ENCODE data around the gene NKAIN1. TPM values are rescaled to one million over a fixed set of nuclear protein-coding genes. Genes with fewer than 3 reads are reported as not detected.

NKAIN1 gene
- total and polyA plus RNA-seq, 2 donors (not counting 1 experiment from before 2014, with no cell fraction given): not detected

- ChIA-PET CTCF (no interaction called here), POLR2A (no interaction called here)
Measured at GRCh38 chr1:31244326-31244725, 4.6 kb upstream of the NKAIN1 start.

More at GRCh38 chr1:31244326-31244725, 4.6 kb upstream of the NKAIN1 start:
- H3K27me3 Mint-ChIP-seq: peaks cover 18% of the 10 kb centered on the region
- Histone ChIP-seq H3K36me3 (replicated peaks in 1 of 2; ENCODE audit: control extremely low read depth in 1 of 2, control insufficient read depth in 1 of 2, extremely low read depth in 1 of 2, insufficient read depth in 2 of 2, low read length in 1 of 2) (no peaks in the 10 kb centered on the region), H4K20me1 (ENCODE audit: control insufficient read depth, insufficient read depth, low read length, poor library complexity, severe bottlenecking) (no peaks in the 10 kb centered on the region), H3K27me3 (replicated peaks in 1 of 4; ENCODE audit: control extremely low read depth in 1 of 4, control insufficient read depth in 3 of 4, insufficient read depth in 4 of 4, low read length in 3 of 4) (peaks cover 0 to 11% (median 6%) of the 10 kb centered on the region in 4 experiments), H3K4me3 (ENCODE audit: control extremely low read depth in 1 of 5, extremely low read depth in 1 of 5, insufficient read depth in 1 of 5, low read depth in 2 of 5, low read length in 4 of 5) (no peak overlapping the region), H3K9ac (ENCODE audit: low read length) (no peak overlapping the region), H3K4me2 (replicated peaks; ENCODE audit: low read depth, low read length, poor library complexity, severe bottlenecking) (no peak overlapping the region), H3K79me2 (ENCODE audit: control insufficient read depth, insufficient read depth, low read length) (no peaks in the 10 kb centered on the region), H3K9me3 (ENCODE audit: control extremely low read depth in 1 of 3, control insufficient read depth in 2 of 3, insufficient read depth in 1 of 3, low read length in 2 of 3) (no peaks in the 10 kb centered on the region), H3K4me1 (ENCODE audit: control insufficient read depth in 2 of 2, insufficient read depth in 2 of 2, low read length in 2 of 2) (peaks cover 9 to 13% of the 10 kb centered on the region in 2 donors), H2AFZ (ENCODE audit: insufficient read depth, low read depth, low read length, poor library complexity, severe bottlenecking) (no peak overlapping the region), H3K27ac (ENCODE audit: low read length in 2 of 2) (no peak overlapping the region)
- TF ChIP-seq CTCF (IDR thresholded peaks at IDR 0.05): no peak
- TF ChIP-seq EZH2 (IDR thresholded peaks at IDR 0.05; ENCODE audit: borderline replicate concordance, insufficient read depth, low read depth, low read length, poor library complexity, severe bottlenecking): no peak
- 100% methylated on average over 1 of the region's 4 CpGs for WGBS (ENCODE audit: insufficient coverage)
- no peak overlapping the region for H3K4me3 Mint-ChIP-seq
- no peak for DNase-seq
- peak overlapping the region; percentile 7 for H3K27ac Mint-ChIP-seq
- intact Hi-C loops (cut with micrococcal nuclease): no loop called here
- H3K9me3 Mint-ChIP-seq (ENCODE audit: insufficient read depth): no peaks in the 10 kb centered on the region
- ATAC-seq (ENCODE audit: low read depth): no peak
- H3K4me1 Mint-ChIP-seq: peaks cover 14% of the 10 kb centered on the region
